HepG2 (cell line): ENCODE results near the gene SDR9C7. TPM values are rescaled to one million over a fixed set of nuclear protein-coding genes. Genes with fewer than 3 reads are reported as not detected.

ENCODE experiments used
- CTCF ChIP-seq: sonication (generic); formaldehyde crosslinking; IDR thresholded peaks from 2 replicates; pipeline ENCODE4 v1.5.0; 2020; ENCODE audit warnings: mild to moderate bottlenecking, missing genetic modification reagents, moderate library complexity
- GTF3A ChIP-seq: sonication (generic); formaldehyde crosslinking; conservative IDR thresholded peaks from 2 replicates; pipeline ENCODE4 v1.4.0; 2020; ENCODE audit warnings: mild to moderate bottlenecking, missing genetic modification reagents
- HIC2 ChIP-seq: sonication (generic); formaldehyde crosslinking; IDR thresholded peaks from 2 replicates; pipeline ENCODE4 v1.9.0; 2022; ENCODE audit warnings: low read depth, missing genetic modification reagents
- SMC3 ChIP-seq: IDR thresholded peaks from 2 replicates; pipeline ENCODE4 v1.6.1; 2011; ENCODE audit warnings: low read length, improper control_type of control experiment
- ZBTB40 ChIP-seq, 2 experiments: fragments of 450-650 bp in 1 of 2; sonication (generic) in 1 of 2; formaldehyde crosslinking in 1 of 2; IDR thresholded peaks; 2 replicates each; pipeline versions ENCODE4 v1.6.1 to v1.8.0; 2016 to 2022; ENCODE audit warnings: antibody characterized with exemption in 1 of 2, mild to moderate bottlenecking in 1 of 2, missing genetic modification reagents in 1 of 2
- ZNF264 ChIP-seq: sonication (generic); formaldehyde crosslinking; IDR thresholded peaks from 2 replicates; pipeline ENCODE4 v1.4.0; 2020; ENCODE audit warnings: missing genetic modification reagents
- ZNF383 ChIP-seq: sonication (generic); formaldehyde crosslinking; IDR thresholded peaks from 2 replicates; pipeline ENCODE4 v1.4.0; 2020; ENCODE audit warnings: missing genetic modification reagents, mild to moderate bottlenecking, borderline replicate concordance
- ZNF564 ChIP-seq: sonication (generic); formaldehyde crosslinking; IDR thresholded peaks from 2 replicates; pipeline ENCODE4 v1.8.1; 2023; ENCODE audit warnings: mild to moderate bottlenecking, missing genetic modification reagents
- polyA plus RNA-seq, 8 experiments: library from polyadenylated mRNA; depleted of rRNA in 3 of 8; stranded (reverse) in 7 of 8; unstranded in 1 of 8; fragments of >200 nt; fragmentation: Illumina TruSeq in 4 of 8; extraction: Trizol in 4 of 8; gene quantifications; 2 replicates each; pipeline versions ENCODE4 v1.2.1 to v1.2.3, GENCODE V29; 2011 to 2016; ENCODE audit warnings: low read depth in 4 of 8, missing spikeins in 1 of 8, mixed read lengths in 1 of 8; ENCODE audit not compliant: insufficient read depth in 1 of 8
- total RNA-seq, 5 experiments: library from RNA; depleted of rRNA; stranded (reverse); fragments of >200 nt; fragmentation: Illumina TruSeq; extraction: Trizol; gene quantifications; 2 replicates each; pipeline ENCODE4 v1.2.3, GENCODE V29; 2016; ENCODE audit warnings: low read depth in 1 of 5
- TF ChIP-seq, protein P1 (sequence below): sonication (generic); formaldehyde crosslinking; IDR thresholded peaks from 2 replicates; pipeline ENCODE4 v1.4.0; 2020; ENCODE audit warnings: missing genetic modification reagents

The SDR9C7 gene
- total and polyA plus RNA-seq, 2 of the 13 experiments (the other 11 are each of a cell fraction or from before 2014, with no cell fraction given), result 0.04 TPM; not detected in 1

- no peak for TF ChIP-seq ZBTB40 (IDR thresholded peaks at IDR 0.05)
- peak; percentile 53; the same call in 1 of the 2 replicates for TF ChIP-seq ZBTB40 (CRISPR knock-in tag; IDR thresholded peaks at IDR 0.05)
- TF ChIP-seq ZNF564, result 0 out of 2 replicates have a peak, but pooled peaks have one; percentile 56
- TF ChIP-seq CTCF (CRISPR knock-in tag), result peak; percentile 1; the same call in 1 of the 2 replicates
- TF ChIP-seq ZNF383, result no peak
- peak; percentile 17; the same call in 1 of the 2 replicates for TF ChIP-seq SMC3
- TF ChIP-seq ZNF264, result peak; percentile 93
- TF ChIP-seq, protein P1, sequence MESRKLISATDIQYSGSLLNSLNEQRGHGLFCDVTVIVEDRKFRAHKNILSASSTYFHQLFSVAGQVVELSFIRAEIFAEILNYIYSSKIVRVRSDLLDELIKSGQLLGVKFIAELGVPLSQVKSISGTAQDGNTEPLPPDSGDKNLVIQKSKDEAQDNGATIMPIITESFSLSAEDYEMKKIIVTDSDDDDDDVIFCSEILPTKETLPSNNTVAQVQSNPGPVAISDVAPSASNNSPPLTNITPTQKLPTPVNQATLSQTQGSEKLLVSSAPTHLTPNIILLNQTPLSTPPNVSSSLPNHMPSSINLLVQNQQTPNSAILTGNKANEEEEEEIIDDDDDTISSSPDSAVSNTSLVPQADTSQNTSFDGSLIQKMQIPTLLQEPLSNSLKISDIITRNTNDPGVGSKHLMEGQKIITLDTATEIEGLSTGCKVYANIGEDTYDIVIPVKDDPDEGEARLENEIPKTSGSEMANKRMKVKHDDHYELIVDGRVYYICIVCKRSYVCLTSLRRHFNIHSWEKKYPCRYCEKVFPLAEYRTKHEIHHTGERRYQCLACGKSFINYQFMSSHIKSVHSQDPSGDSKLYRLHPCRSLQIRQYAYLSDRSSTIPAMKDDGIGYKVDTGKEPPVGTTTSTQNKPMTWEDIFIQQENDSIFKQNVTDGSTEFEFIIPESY, result peak; percentile 46
- TF ChIP-seq HIC2 (CRISPR knock-in tag), result peak; percentile 85
- no peak for TF ChIP-seq GTF3A (CRISPR knock-in tag)
Measured at GRCh38 chr12:56941299-56942017, 7.2 kb upstream of the SDR9C7 start (continued).
